ENCODE data around the gene AGBL2.
"Not testable (repeated sequence)": the region's sequence is repeated elsewhere in the genome, so short reads cannot be mapped to it uniquely, and the experiment has no call there.

- TF ChIP-seq CTCF, POLR2A (IDR thresholded peaks at IDR 0.05): not testable (repeated sequence)
These were observed 27.3 kb upstream of the AGBL2 start for GRCh38 chr11:47742494-47742893.
